Type B pancreatic cell (in vitro differentiated cells): ENCODE measurements around the gene SMOC2. TPM values are rescaled to one million over a fixed set of nuclear protein-coding genes. Genes with fewer than 3 reads are reported as not detected.
A peak's percentile ranks its signal among the peaks of the same experiment; 100 is the strongest.

Experiments
- DNase-seq: peaks from one replicate; pipeline ENCODE4 v3.0.0; 2021; ENCODE audit warnings: mixed read lengths; ENCODE audit not compliant: unreplicated experiment; ENCODE audit errors: extremely low spot score
- H3K27ac Mint-ChIP-seq: 2 replicates; pipeline ENCODE4 v1.8.0; 2021; ENCODE audit warnings: mild to moderate bottlenecking, mixed read lengths
- H3K27me3 Mint-ChIP-seq: 2 replicates; pipeline ENCODE4 v1.8.0; 2021; ENCODE audit warnings: mixed read lengths
- H3K36me3 Mint-ChIP-seq: 2 replicates; pipeline ENCODE4 v1.8.0; 2021; ENCODE audit warnings: mixed read lengths
- H3K4me1 Mint-ChIP-seq: one replicate; pipeline ENCODE4 v1.8.0; 2021; ENCODE audit warnings: mixed read lengths; ENCODE audit not compliant: unreplicated experiment
- H3K4me3 Mint-ChIP-seq: 2 replicates; pipeline ENCODE4 v1.8.0; 2021; ENCODE audit warnings: mild to moderate bottlenecking, mixed read lengths
- H3K9me3 Mint-ChIP-seq: 2 replicates; pipeline ENCODE4 v1.8.0; 2021; ENCODE audit warnings: mixed read lengths
- CTCF ChIP-seq: fragments of 200-600 bp; sonication (generic); conservative IDR thresholded peaks from 2 replicates; pipeline ENCODE4 v1.5.0; 2021; ENCODE audit warnings: antibody characterized with exemption, mild to moderate bottlenecking
- total RNA-seq: library from RNA; stranded (reverse); gene quantifications from 2 replicates; pipeline ENCODE4 v1.2.1, GENCODE V29; 2021; ENCODE audit warnings: low replicate concordance

Gene SMOC2
- total RNA-seq, 1 donor from 2014 or later: 18.9 TPM

- no peak overlapping the region for H3K27ac Mint-ChIP-seq
- no peak for TF ChIP-seq CTCF
- no peak overlapping the region for H3K4me3 Mint-ChIP-seq
- H3K36me3 Mint-ChIP-seq: no peaks in the 10 kb centered on the region
- peaks cover 5% of the 10 kb centered on the region for H3K9me3 Mint-ChIP-seq
- peaks cover 30% of the 10 kb centered on the region for H3K4me1 Mint-ChIP-seq
- H3K27me3 Mint-ChIP-seq: peaks cover 71% of the 10 kb centered on the region
- DNase-seq: no peak
Observed at GRCh38 chr6:168438783-168439520, 2.0 kb upstream of the SMOC2 start.

GRCh38 chr6:168439794-168440450, 1.1 kb upstream of the SMOC2 start:
- H3K36me3 Mint-ChIP-seq: no peaks in the 10 kb centered on the region
- H3K4me1 Mint-ChIP-seq: peaks cover 24% of the 10 kb centered on the region
- H3K9me3 Mint-ChIP-seq: peaks cover 5% of the 10 kb centered on the region
- H3K27ac Mint-ChIP-seq: no peak overlapping the region
- peaks cover 72% of the 10 kb centered on the region for H3K27me3 Mint-ChIP-seq
- no peak for DNase-seq
- H3K4me3 Mint-ChIP-seq: peak overlapping the region; percentile 83
- no peak for TF ChIP-seq CTCF

- DNase-seq: no peak
- peaks cover 71% of the 10 kb centered on the region for H3K27me3 Mint-ChIP-seq
- H3K9me3 Mint-ChIP-seq: no peaks in the 10 kb centered on the region
- TF ChIP-seq CTCF: no peak
- peaks cover 22% of the 10 kb centered on the region for H3K4me1 Mint-ChIP-seq
- H3K4me3 Mint-ChIP-seq: peak overlapping the region; percentile 76
- no peak overlapping the region for H3K27ac Mint-ChIP-seq
- H3K36me3 Mint-ChIP-seq: no peaks in the 10 kb centered on the region
Observed at GRCh38 chr6:168441434-168442391, 729 bp downstream of the SMOC2 start.

- DNase-seq: no peak
Observed at GRCh38 chr6:168442646-168443045, 1.7 kb downstream of the SMOC2 start.

More at GRCh38 chr6:168442646-168443045, 1.7 kb downstream of the SMOC2 start:
- Mint-ChIP-seq H3K4me3 (peak overlapping the region; percentile 81), H3K27me3 (peaks cover 70% of the 10 kb centered on the region), H3K36me3 (no peaks in the 10 kb centered on the region), H3K9me3 (no peaks in the 10 kb centered on the region), H3K27ac (peak overlapping the region; percentile 19), H3K4me1 (peaks cover 18% of the 10 kb centered on the region)
- TF ChIP-seq CTCF: no peak
